Measurements from ENCODE around the gene SCGB1C2.
"Not testable (repeated sequence)": the region's sequence is repeated elsewhere in the genome, so short reads cannot be mapped to it uniquely, and the experiment has no call there.

The SCGB1C2 gene

GRCh38 chr17:149231-149630, 11.9 kb downstream of the SCGB1C2 start:
- no peak for DNase-seq (ENCODE audit: low spot score)

DNA sequence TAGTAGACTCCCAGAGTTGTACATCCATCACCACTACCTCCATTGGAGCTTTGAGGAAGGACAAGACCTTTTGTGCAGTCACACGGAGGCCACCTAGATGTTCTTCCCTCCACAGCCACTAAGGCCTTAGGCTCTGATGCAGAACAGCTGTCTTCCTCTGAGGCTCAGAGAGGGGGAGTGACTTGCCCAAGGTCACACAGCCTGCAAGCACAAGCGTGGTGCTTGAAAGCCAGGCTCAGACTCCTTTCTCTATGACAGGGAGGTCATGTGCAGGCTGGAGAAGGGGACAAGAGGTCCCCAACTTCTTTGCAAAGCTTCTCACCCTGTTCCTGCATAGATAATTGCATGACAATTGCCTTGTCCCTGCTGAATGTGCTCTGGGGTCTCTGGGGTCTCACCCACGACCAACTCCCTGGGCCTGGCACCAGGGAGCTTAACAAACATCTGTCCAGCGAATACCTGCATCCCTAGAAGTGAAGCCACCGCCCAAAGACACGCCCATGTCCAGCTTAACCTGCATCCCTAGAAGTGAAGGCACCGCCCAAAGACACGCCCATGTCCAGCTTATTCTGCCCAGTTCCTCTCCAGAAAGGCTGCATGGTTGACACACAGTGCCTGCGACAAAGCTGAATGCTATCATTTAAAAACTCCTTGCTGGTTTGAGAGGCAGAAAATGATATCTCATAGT, 12.7 kb downstream of the SCGB1C2 start:
- DNase-seq (ENCODE audit: low spot score) = no peak

DNA sequence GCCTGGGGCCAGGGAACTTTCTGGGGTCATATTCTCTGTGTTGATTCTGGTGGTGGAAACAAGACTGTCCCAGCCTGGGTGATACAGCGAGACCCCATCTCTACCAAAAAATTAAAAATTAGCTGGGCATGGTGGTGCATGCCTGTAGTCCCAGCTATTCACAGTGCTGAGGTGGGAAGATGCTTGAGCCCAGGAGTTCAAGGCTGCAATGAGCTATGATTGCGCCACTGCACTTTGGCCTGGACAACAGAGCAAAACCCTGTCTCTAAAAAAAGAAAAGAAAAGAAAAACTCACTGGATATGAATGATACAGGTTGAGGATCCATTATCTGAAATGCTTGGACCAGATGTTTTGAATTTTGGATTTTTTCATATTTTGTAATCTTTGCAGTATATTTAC, 13.6 kb downstream of the SCGB1C2 start:
- DNase-seq (ENCODE audit: low spot score) = no peak

DNA sequence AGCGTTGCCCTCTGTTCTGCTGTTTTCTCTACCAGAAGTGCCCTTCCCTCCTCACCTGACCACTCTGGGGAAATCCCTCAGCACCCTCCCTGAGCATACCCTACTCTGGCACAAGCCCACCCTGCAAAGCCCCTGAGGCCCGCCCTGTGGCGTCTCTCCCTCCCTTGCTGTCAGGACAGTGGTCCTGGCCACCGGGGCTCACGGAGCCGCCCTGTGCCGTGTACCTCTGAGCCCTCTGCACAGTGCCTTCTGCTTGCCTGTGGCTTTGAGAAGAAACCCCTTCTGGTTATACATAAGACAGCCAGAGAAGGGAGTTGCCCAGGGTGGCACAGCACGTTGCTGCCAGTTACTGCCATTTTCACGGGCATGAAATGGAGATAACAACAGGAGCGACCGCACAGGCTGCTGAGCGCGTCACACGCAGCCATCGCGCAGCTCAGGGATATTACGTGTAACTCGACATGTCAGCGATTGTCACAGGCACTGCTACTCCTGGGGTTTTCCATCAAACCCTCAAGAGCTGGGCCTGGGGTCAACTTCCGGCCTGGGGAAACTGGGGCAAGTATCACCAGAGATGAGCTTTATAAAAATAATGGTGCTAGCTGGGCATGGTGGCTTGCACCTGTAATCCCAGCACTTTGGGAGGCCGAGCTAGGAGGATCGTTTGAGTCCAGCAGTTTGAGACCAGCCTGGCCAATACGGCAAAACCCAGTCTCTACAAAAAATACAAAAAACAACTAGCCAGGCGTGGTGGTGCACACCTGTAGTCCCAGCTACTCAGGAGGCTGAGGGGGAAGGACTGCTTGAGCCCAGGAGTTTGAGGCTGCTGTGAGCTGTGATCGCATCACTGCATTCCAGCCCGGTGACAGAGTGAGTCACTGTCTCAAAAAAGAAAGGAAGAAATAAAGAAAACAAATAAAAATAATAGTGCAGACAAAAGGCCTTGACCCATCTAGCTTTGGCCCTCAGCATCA, 14.8 kb downstream of the SCGB1C2 start:
- no peak for DNase-seq (ENCODE audit: low spot score)

- DNase-seq (ENCODE audit: low spot score) = no peak
Observed at GRCh38 chr17:152860-153420, 15.6 kb downstream of the SCGB1C2 start.

- DNase-seq (ENCODE audit: low spot score) = no peak
Observed at GRCh38 chr17:153851-154250, 16.5 kb downstream of the SCGB1C2 start.

DNA sequence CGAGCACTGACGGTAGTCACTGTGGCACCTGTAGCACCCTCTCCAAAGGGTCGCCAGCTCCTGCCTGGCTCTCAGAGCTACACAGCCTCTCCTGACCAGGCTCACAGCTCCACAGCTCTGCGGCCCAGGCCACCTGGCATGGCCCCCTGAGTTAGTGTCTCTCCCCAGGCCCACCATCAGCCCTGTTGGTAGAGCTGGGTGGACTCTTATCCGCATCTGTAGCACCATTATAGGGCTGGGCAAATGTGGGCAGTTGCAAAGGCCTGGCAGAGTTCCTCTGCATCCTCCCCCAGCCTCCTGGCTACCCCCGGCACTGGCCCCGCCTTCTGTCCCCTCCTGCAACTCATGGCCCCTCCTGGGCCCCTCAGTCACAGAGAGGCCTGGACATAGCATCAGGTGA, 18.2 kb downstream of the SCGB1C2 start:
- DNase-seq (ENCODE audit: low spot score) = no peak

DNA sequence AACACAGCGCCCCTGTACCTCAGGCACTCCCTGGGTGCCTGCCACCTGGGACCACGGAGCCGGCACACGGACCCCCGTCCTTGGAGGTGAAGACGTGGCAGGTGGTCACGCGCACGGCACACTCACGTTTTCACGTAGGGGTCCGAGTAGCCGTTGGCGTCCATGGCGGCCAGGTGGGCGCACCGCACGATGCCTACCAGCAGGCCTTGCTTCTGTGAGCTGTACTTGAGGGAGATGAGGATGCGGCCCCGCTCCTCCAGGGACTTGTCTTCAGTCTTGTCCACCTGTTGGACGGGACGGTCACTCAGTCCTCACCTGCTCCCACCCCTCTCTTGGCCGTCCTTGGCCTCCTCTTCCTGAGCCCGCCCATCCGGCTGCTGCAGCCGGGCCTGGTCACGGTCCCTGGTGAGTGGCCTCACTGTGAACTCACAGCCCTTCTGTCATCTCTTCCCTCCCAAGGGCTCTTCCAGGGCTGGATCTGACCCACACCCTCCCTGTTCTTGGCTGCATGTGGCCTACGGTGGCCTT, 18.8 kb downstream of the SCGB1C2 start:
- no peak for DNase-seq (ENCODE audit: low spot score)

- no peak for DNase-seq (ENCODE audit: low spot score)
Observed at GRCh38 chr17:156946-157345, 19.6 kb downstream of the SCGB1C2 start.

GRCh38 chr17:157901-158300, 20.5 kb downstream of the SCGB1C2 start:
- DNase-seq (ENCODE audit: low spot score) = no peak

DNA sequence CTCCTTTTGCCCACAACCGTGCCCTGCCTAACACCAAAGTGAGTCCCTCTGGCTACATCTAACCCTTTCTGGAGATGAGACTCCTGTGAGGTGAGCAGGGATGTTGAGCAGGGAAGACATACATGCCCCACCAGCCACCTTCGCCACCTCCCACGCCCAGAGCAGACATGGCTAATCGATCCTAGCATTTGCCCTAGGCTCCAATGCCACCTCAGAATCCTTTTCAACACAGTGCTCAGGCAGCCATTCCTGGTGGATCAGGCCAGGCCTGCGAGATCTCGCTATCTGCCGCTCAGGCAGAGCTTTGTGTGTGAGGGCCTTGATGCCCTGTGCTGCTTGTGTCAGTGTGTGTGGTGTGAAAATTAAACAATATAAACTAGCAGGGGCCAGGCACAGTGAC, 21.0 kb downstream of the SCGB1C2 start:
- DNase-seq (ENCODE audit: low spot score) = no peak

GRCh38 chr17:159609-160008, 22.2 kb downstream of the SCGB1C2 start:
- DNase-seq (ENCODE audit: low spot score) = no peak

GRCh38 chr17:160336-160735, 23.0 kb downstream of the SCGB1C2 start:
- no peak for DNase-seq (ENCODE audit: low spot score)

DNA sequence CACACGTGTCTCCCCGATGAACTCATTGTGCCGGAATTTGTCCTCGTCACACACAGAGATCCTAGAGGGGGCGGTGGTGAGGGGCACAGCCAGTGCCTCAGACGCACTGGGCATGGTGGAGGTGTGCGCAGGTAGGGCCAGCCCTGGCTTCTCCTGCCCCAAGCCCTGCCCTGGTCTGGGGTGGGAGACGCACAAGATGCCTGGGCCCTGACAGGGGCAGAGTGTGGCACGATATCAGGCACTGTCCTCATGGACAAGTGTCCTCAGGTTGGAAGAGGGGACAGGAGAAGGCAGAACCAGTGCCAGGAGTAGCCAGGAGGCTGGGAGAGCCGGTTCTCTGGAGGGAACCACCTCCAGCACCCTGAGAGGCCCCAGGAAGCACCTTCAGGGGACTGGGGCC, 24.1 kb downstream of the SCGB1C2 start:
- DNase-seq (ENCODE audit: low spot score) = no peak

GRCh38 chr17:162689-163088, 25.3 kb downstream of the SCGB1C2 start:
- no peak for DNase-seq (ENCODE audit: low spot score)

GRCh38 chr17:163514-164098, 26.2 kb downstream of the SCGB1C2 start:
- no peak for DNase-seq (ENCODE audit: low spot score)

DNA sequence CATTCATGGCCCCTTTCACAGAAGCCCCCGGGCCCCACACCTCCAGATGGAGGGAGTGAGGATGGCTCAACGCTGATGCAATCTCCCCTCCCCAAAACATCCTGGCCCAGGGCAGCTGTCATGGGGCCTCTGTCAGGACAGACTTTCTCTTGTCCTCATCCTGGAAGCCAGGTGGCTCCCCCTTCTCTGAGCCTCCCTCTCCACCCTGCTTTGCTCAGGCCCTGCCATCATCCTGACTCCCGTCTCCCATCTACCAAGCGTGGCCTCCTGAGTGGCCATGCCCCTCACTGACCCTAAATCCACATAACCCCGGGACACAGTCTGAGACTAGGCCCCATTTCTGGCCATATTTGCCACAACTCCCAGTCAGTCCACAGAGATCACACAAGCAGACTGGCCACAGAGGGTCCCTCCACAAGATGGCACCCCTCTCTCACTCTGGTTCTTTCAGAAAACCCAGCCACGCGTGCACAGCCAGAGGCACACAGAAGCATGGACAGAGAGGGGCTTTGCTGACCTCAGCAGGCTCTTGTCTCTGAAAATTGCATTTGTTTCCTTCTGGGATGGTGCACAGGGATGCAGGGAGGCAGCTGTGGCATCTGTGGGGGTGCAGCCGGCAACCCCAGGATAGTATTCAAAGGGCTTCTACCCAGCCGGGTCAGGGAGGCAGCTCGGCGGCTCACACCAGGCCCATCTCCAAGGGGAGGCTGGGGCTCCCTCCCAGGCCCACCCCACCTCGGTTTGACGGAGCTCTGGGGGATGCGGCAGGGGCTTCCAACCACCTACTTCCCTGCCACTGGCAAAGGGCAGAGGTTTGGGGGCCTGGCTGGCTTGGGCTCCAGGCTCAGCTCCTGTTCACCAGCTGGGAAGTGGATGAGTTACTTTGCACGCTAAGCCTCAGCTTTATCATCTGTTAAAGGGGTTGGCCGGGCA, 27.2 kb downstream of the SCGB1C2 start:
- DNase-seq (ENCODE audit: low spot score) = peak; percentile 67

DNA sequence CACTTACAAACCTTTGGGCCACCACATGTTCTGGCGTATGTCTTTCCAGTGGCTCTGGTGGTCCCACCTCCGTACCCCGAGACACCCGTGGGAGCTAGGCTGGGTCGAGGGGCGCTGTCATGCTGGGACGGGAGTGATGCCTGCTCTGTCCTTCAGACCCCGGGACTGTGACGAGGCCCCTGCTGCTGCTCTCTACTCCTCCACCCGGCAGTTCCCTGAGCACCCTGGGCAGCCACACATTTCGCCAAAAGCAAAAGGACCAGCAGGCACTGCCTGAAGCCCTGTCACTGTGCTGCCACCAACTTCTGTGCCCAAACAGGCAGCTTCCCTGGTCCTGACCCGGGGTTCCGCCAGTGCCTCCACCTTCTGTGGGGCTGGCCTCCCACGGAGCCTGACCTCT, 28.6 kb downstream of the SCGB1C2 start:
- no peak for DNase-seq (ENCODE audit: low spot score)

- not testable (repeated sequence) for DNase-seq (ENCODE audit: low spot score)
Observed at GRCh38 chr17:168614-169013, 31.2 kb downstream of the SCGB1C2 start.

DNA sequence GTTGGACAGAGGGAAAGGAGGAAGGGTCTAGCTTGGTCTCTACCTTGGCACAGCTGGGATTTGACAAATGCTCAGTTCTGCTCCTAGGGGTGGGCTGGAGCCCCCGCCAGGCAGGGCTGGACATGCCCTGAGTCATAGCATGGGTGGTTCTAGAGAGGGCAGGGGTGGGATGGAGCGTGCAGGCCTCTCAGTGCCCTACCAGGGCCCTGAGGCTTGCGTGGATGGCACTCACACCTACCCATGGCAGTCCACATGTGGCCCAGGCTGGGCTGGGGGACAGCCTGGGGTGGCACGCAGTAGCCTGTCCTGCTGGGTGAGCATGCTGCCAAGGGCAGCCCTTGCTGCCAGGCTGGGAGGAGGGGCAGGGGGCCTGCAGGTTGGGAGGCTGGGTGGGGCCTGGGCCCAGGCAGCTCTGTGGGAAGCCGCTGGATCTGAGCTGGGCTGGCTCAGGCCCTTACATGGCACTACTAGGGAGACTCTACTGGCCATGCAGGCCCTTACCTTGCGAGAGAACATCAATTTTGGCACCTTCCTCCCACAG, 32.8 kb downstream of the SCGB1C2 start:
- DNase-seq (ENCODE audit: low spot score) = no peak

- DNase-seq (ENCODE audit: low spot score) = no peak
Observed at GRCh38 chr17:171871-172270, 34.5 kb downstream of the SCGB1C2 start.
